GM18498 (cell line): ENCODE results near the gene PTPRJ.
A peak's percentile ranks its signal among the peaks of the same experiment; 100 is the strongest.
"Not testable (repeated sequence)": the region's sequence is repeated elsewhere in the genome, so short reads cannot be mapped to it uniquely, and the experiment has no call there.

Experiments
- ATAC-seq: cut with Tn5 transposase; IDR thresholded peaks from one replicate; pipeline ENCODE4 v1.9.1; 2021; ENCODE audit warnings: mild to moderate bottlenecking, moderate library complexity; ENCODE audit not compliant: unreplicated experiment

Gene PTPRJ

GRCh38 chr11:48107188-48107704, 126.9 kb downstream of the PTPRJ start:
- peak; percentile 82 for ATAC-seq

- ATAC-seq, result no peak
Measured at GRCh38 chr11:48108231-48109045, 128.1 kb downstream of the PTPRJ start.

GRCh38 chr11:48109046-48109666, 128.8 kb downstream of the PTPRJ start:
- no peak for ATAC-seq

- no peak for ATAC-seq
Measured at GRCh38 chr11:48110509-48110766, 130.1 kb downstream of the PTPRJ start.

- ATAC-seq, result no peak
Measured at GRCh38 chr11:48111891-48112290, 131.5 kb downstream of the PTPRJ start.

- no peak for ATAC-seq
Measured at GRCh38 chr11:48114740-48115139, 134.4 kb downstream of the PTPRJ start.

- peak; percentile 57 for ATAC-seq
Measured at GRCh38 chr11:48116437-48117228, 136.3 kb downstream of the PTPRJ start.

GRCh38 chr11:48122246-48122645, 141.9 kb downstream of the PTPRJ start:
- no peak for ATAC-seq

- ATAC-seq, result no peak
Measured at GRCh38 chr11:48122656-48123055, 142.3 kb downstream of the PTPRJ start.

GRCh38 chr11:48123254-48123875, 143.0 kb downstream of the PTPRJ start:
- ATAC-seq, result no peak

- no peak for ATAC-seq
Measured at GRCh38 chr11:48123934-48124755, 143.8 kb downstream of the PTPRJ start.

- ATAC-seq, result no peak
Measured at GRCh38 chr11:48124880-48125279, 144.5 kb downstream of the PTPRJ start.

GRCh38 chr11:48125866-48126265, 145.5 kb downstream of the PTPRJ start:
- ATAC-seq, result no peak

- ATAC-seq, result no peak
Measured at GRCh38 chr11:48127521-48128183, 147.3 kb downstream of the PTPRJ start.

GRCh38 chr11:48129697-48130395, 149.5 kb downstream of the PTPRJ start:
- ATAC-seq, result no peak

- ATAC-seq, result no peak
Measured at GRCh38 chr11:48134221-48134922, 154.0 kb downstream of the PTPRJ start.

GRCh38 chr11:48138222-48138621, 157.9 kb downstream of the PTPRJ start:
- no peak for ATAC-seq

GRCh38 chr11:48139896-48140295, 159.5 kb downstream of the PTPRJ start:
- not testable (repeated sequence) for ATAC-seq
